H1 (cell line): ENCODE data around the gene PDHX. TPM values are rescaled to one million over a fixed set of nuclear protein-coding genes. Genes with fewer than 3 reads are reported as not detected.

ENCODE experiments used
- CTCF ChIA-PET: fragments of 300-600 bp; sonication (Branson Sonifier 250); formaldehyde crosslinking; loops from one replicate; lab custom pipeline; 2021; ENCODE audit not compliant: partially characterized antibody; lab: Charles Lee
- POLR2A ChIA-PET: fragments of 300-600 bp; sonication (Branson Sonifier 250); formaldehyde crosslinking; loops from one replicate; lab custom pipeline; 2021; ENCODE audit warnings: inconsistent platforms; ENCODE audit not compliant: partially characterized antibody; lab: Charles Lee
- DNase-seq, 2 experiments: peaks; one replicate each; pipeline versions ENCODE4 v3.0.0 to v3.0.0-alpha.2; 2010 to 2022; ENCODE audit warnings: low spot score in 2 of 2, low read depth in 1 of 2, mixed read lengths in 1 of 2
- FAIRE-seq: peaks from 2 replicates; lab custom pipeline; 2011; peaks lifted over from hg19 to GRCh38; lab: Jason Lieb, UNC
- H2AFZ ChIP-seq: 2 replicates; pipeline ENCODE4 v1.8.1; 2012; ENCODE audit warnings: low read length, inconsistent platforms
- H2AK5ac ChIP-seq: 2 replicates; pipeline ENCODE4 v1.6.1; 2013; ENCODE audit warnings: low read depth, low read length
- H2BK120ac ChIP-seq: replicated peaks from 2 replicates; pipeline ENCODE3; 2013; ENCODE audit warnings: low read depth, low read length, inconsistent platforms
- H2BK12ac ChIP-seq: 2 replicates; pipeline ENCODE4 v1.6.1; 2013; ENCODE audit warnings: low read depth, low read length
- H2BK15ac ChIP-seq: 2 replicates; pipeline ENCODE4 v1.6.1; 2013; ENCODE audit warnings: low read length
- H2BK20ac ChIP-seq: 2 replicates; pipeline ENCODE4 v1.6.1; 2013; ENCODE audit warnings: low read length
- H2BK5ac ChIP-seq: 2 replicates; pipeline ENCODE4 v1.6.1; 2013; ENCODE audit warnings: low read depth, low read length
- H3K14ac ChIP-seq: 2 replicates; pipeline ENCODE4 v1.6.1; 2013; ENCODE audit warnings: inconsistent platforms; ENCODE audit not compliant: insufficient read length
- H3K18ac ChIP-seq: 2 replicates; pipeline ENCODE4 v1.6.1; 2013; ENCODE audit warnings: low read length; ENCODE audit errors: extremely low read depth
- H3K23ac ChIP-seq: 2 replicates; pipeline ENCODE4 v1.6.1; 2013; ENCODE audit warnings: inconsistent platforms; ENCODE audit not compliant: insufficient read length
- H3K23me2 ChIP-seq: 2 replicates; pipeline ENCODE4 v1.6.1; 2013; ENCODE audit warnings: low read depth, low read length
- H3K27ac ChIP-seq: 2 replicates; pipeline ENCODE4 v1.6.1; 2011; ENCODE audit warnings: low read depth, low read length, inconsistent platforms
- H3K27me3 ChIP-seq, 4 experiments: replicated peaks in 1 of 4; 1 replicate in 1 of 4; 2 replicates in 3 of 4; pipeline versions ENCODE4 v1.6.1 to v1.8.1; 2011 to 2013; ENCODE audit warnings: low read length in 3 of 4, mild to moderate bottlenecking in 3 of 4, inconsistent platforms in 2 of 4, mixed read lengths in 2 of 4, moderate library complexity in 1 of 4; ENCODE audit not compliant: control insufficient read depth in 3 of 4, insufficient read depth in 3 of 4; ENCODE audit errors: extremely low read depth in 1 of 4
- H3K36me3 ChIP-seq, 4 experiments: 2 replicates each; pipeline versions ENCODE4 v1.6.1 to v1.8.1; 2011 to 2013; ENCODE audit warnings: mild to moderate bottlenecking in 4 of 4, low read length in 3 of 4, moderate library complexity in 2 of 4, control low read depth in 1 of 4, inconsistent platforms in 1 of 4; ENCODE audit not compliant: insufficient read depth in 4 of 4, control insufficient read depth in 2 of 4
- H3K4ac ChIP-seq: replicated peaks from 2 replicates; pipeline ENCODE3; 2013; ENCODE audit warnings: low read length, low read depth, mixed read lengths, inconsistent platforms; ENCODE audit not compliant: insufficient read length
- H3K4me1 ChIP-seq, 4 experiments: replicated peaks in 1 of 4; 1 replicate in 1 of 4; 2 replicates in 3 of 4; pipeline versions ENCODE4 v1.6.1 to v1.8.1; 2011 to 2013; ENCODE audit warnings: low read length in 3 of 4, inconsistent platforms in 2 of 4, mixed read lengths in 1 of 4; ENCODE audit not compliant: insufficient read depth in 4 of 4, control insufficient read depth in 3 of 4
- H3K4me2 ChIP-seq, 2 experiments: 2 replicates each; pipeline versions ENCODE4 v1.6.1 to v1.8.1; 2011 to 2013; ENCODE audit warnings: low read depth in 2 of 2, low read length in 2 of 2, control low read depth in 1 of 2, inconsistent platforms in 1 of 2, mild to moderate bottlenecking in 1 of 2; ENCODE audit not compliant: insufficient read depth in 1 of 2
- H3K4me3 ChIP-seq, 4 experiments: fragments of 200-600, 300-600 bp in 1 of 4; sonication (generic), shearing (Covaris generic), sonication (Bioruptor Twin) in 1 of 4; 2 replicates each; pipeline versions ENCODE4 v1.5.1 to v1.8.1; 2011 to 2016; ENCODE audit warnings: low read length in 4 of 4, low read depth in 3 of 4, control low read depth in 2 of 4, inconsistent platforms in 2 of 4, mild to moderate bottlenecking in 2 of 4, mixed read lengths in 1 of 4, moderate library complexity in 1 of 4; ENCODE audit not compliant: insufficient read depth in 2 of 4; ENCODE audit errors: extremely low read depth in 1 of 4
- H3K56ac ChIP-seq: replicated peaks from 2 replicates; pipeline ENCODE3; 2013; ENCODE audit warnings: low read depth, mild to moderate bottlenecking, mixed read lengths, low read length, inconsistent platforms; ENCODE audit not compliant: insufficient read length
- H3K79me1 ChIP-seq: 2 replicates; pipeline ENCODE4 v1.6.1; 2013; ENCODE audit warnings: low read depth, low read length, control low read depth
- H3K79me2 ChIP-seq, 2 experiments: 2 replicates each; pipeline versions ENCODE4 v1.6.1 to v1.8.1; 2012 to 2013; ENCODE audit warnings: low read length in 2 of 2, mild to moderate bottlenecking in 2 of 2, inconsistent platforms in 1 of 2; ENCODE audit not compliant: insufficient read depth in 2 of 2, control insufficient read depth in 1 of 2
- H3K9ac ChIP-seq, 4 experiments: replicated peaks in 1 of 4; 1 replicate in 1 of 4; 2 replicates in 3 of 4; pipeline versions ENCODE4 v1.6.1 to v1.8.1; 2011 to 2013; ENCODE audit warnings: low read depth in 3 of 4, low read length in 3 of 4, control low read depth in 2 of 4, mild to moderate bottlenecking in 2 of 4, moderate library complexity in 2 of 4, inconsistent platforms in 1 of 4; ENCODE audit errors: extremely low read depth in 1 of 4
- H3K9me3 ChIP-seq, 2 experiments: 2 replicates each; pipeline versions ENCODE4 v1.6.1 to v1.8.1; 2012 to 2013; ENCODE audit warnings: mild to moderate bottlenecking in 2 of 2, moderate library complexity in 2 of 2, control low read depth in 1 of 2, inconsistent platforms in 1 of 2, low read depth in 1 of 2, low read length in 1 of 2, mixed read lengths in 1 of 2; ENCODE audit not compliant: insufficient read depth in 2 of 2
- H4K20me1 ChIP-seq, 2 experiments: replicated peaks in 1 of 2; 2 replicates each; pipeline versions ENCODE3 to v1.8.1; 2011 to 2013; ENCODE audit warnings: inconsistent platforms in 2 of 2, low read length in 2 of 2, mild to moderate bottlenecking in 1 of 2; ENCODE audit not compliant: insufficient read depth in 2 of 2, control insufficient read depth in 1 of 2
- H4K5ac ChIP-seq: 2 replicates; pipeline ENCODE4 v1.6.1; 2013; ENCODE audit warnings: low read length, low read depth, mixed read lengths, inconsistent platforms; ENCODE audit not compliant: insufficient read length
- H4K8ac ChIP-seq: 2 replicates; pipeline ENCODE4 v1.8.0; 2013; ENCODE audit warnings: mild to moderate bottlenecking, moderate library complexity, low read length, inconsistent platforms; ENCODE audit not compliant: insufficient read depth; ENCODE audit errors: extremely low read depth
- H4K91ac ChIP-seq: replicated peaks from 2 replicates; pipeline ENCODE3; 2013; ENCODE audit warnings: low read length, mixed read lengths, inconsistent platforms; ENCODE audit not compliant: insufficient read length
- CBX5 ChIP-seq: fragments of 300-800, 300-1000 bp; sonication (generic); IDR thresholded peaks from 2 replicates; pipeline ENCODE4 v1.7.1; 2016; ENCODE audit warnings: antibody characterized with exemption, low read length, low read depth
- SP1 ChIP-seq: IDR thresholded peaks from 2 replicates; pipeline ENCODE4 v1.6.1; 2011; ENCODE audit warnings: low read depth, low read length
- TEAD4 ChIP-seq: IDR thresholded peaks from 2 replicates; pipeline ENCODE4 v1.6.1; 2012; ENCODE audit warnings: low read depth, low read length, inconsistent platforms, mixed read lengths
- WGBS, 2 experiments: shearing (Covaris generic) in 1 of 2; methylation state at CpG; one replicate each; pipeline versions ENCODE4 v1.1.6 to v1.1.7; 2013 to 2015; ENCODE audit warnings: low lambda C conversion rate in 2 of 2, mixed read lengths in 2 of 2, inconsistent platforms in 1 of 2, low coverage in 1 of 2, missing lambda C conversion rate in 1 of 2; ENCODE audit not compliant: insufficient replicate concordance in 2 of 2, insufficient coverage in 1 of 2, insufficient read length in 1 of 2; ENCODE audit errors: extremely low coverage in 1 of 2, missing lambda C conversion rate in 1 of 2; 5-methylcytosine and 5-hydroxymethylcytosine counted together
- polyA plus RNA-seq, 7 experiments: library from polyadenylated mRNA; depleted of rRNA in 3 of 7; stranded (reverse) in 5 of 7; unstranded in 2 of 7; fragments of >200 nt in 5 of 7; fragments of 200-250 nt in 2 of 7; gene quantifications; 1 replicate in 5 of 7; 2 replicates in 1 of 7; 4 replicates in 1 of 7; pipeline versions ENCODE4 v1.2.1 to v1.2.3, GENCODE V29; 2011 to 2013; ENCODE audit warnings: missing spikeins in 2 of 7, mixed read lengths in 2 of 7
- total RNA-seq: library from RNA; stranded (reverse); fragmentation: NEBNext Ultra II Directional; extraction: Animal tissue kit (Norgen Biotek cat#: 25700); gene quantifications from 2 replicates; pipeline ENCODE4 v1.2.1, GENCODE V29; 2021

Gene PDHX
- total and polyA plus RNA-seq, 2 of the 8 experiments (the other 6 are each of a cell fraction or from before 2014, with no cell fraction given) = 12.4 to 51.9 TPM

DNA sequence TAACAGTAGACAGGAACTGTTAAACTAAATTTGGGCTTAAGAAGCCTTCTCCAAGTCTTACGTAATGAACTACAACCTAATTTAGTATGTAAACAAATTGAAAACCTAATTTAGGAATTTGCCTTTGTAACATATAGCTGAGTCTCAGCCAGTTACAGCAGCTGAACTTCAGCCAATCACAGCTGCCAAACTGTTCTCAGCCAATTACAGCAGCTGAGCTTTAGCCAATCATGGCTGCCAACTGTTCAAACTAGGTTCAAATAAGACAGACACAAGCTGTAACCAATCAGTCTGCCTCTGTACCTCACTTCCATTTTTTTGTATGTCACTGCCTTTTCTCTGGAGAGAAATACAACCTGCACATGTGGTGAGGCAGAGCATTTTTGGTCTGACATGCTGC lies 127.5 kb downstream of the PDHX start:
- no peaks in the 10 kb centered on the region for H3K36me3 ChIP-seq
- H2BK12ac ChIP-seq = no peak overlapping the region
- POLR2A ChIA-PET = no interaction called here
- H3K79me2 ChIP-seq = no peaks in the 10 kb centered on the region
- H3K23ac ChIP-seq = no peak overlapping the region
- no peak overlapping the region for H4K5ac ChIP-seq
- H2BK15ac ChIP-seq = no peak overlapping the region
- H2BK120ac ChIP-seq = no peak overlapping the region
- TF ChIP-seq CBX5 = no peak
- TF ChIP-seq SP1 = 0 out of 2 replicates have a peak, but pooled peaks have one; percentile 8
- TF ChIP-seq TEAD4 = no peak
- H3K56ac ChIP-seq = no peak overlapping the region
- H2AFZ ChIP-seq = peak overlapping the region; percentile 51; the same call in 1 of the 2 replicates
- no peak overlapping the region for H2BK20ac ChIP-seq
- DNase-seq = no peak
- H3K9me3 ChIP-seq = no peaks in the 10 kb centered on the region
- H3K4ac ChIP-seq = no peak overlapping the region
- no peaks in the 10 kb centered on the region for H3K23me2 ChIP-seq
- 88% methylated on average over 1 of the region's 1 CpG; no CpG with 5 or more reads in 1 of the 2 experiments for WGBS, 2 experiments
- H2AK5ac ChIP-seq = no peak overlapping the region
- no peak overlapping the region for H3K27ac ChIP-seq
- no peak overlapping the region for H4K91ac ChIP-seq
- no peaks in the 10 kb centered on the region for H3K27me3 ChIP-seq
- H3K4me2 ChIP-seq = no peak overlapping the region
- H4K8ac ChIP-seq = no peak overlapping the region
- H2BK5ac ChIP-seq = no peak overlapping the region
- no peak overlapping the region for H3K4me3 ChIP-seq
- no peak for FAIRE-seq
- H4K20me1 ChIP-seq = no peaks in the 10 kb centered on the region
- H3K14ac ChIP-seq = no peak overlapping the region
- CTCF ChIA-PET = interaction anchor here (0.6 to 1.5 kb wide), 2 partner anchors 11 to 17 kb away, joined by 3 to 5 read pairs; no protein-coding TSS in a partner anchor
- H3K9ac ChIP-seq = no peak overlapping the region
- no peaks in the 10 kb centered on the region for H3K4me1 ChIP-seq
- no peak overlapping the region for H3K18ac ChIP-seq
- H3K79me1 ChIP-seq = no peaks in the 10 kb centered on the region
